Neural cell (in vitro differentiated cells): ENCODE results near the gene AFG3L2. TPM values are rescaled to one million over a fixed set of nuclear protein-coding genes. Genes with fewer than 3 reads are reported as not detected.
"Not testable (repeated sequence)": the region's sequence is repeated elsewhere in the genome, so short reads cannot be mapped to it uniquely, and the experiment has no call there.

ENCODE experiments used
- H2AFZ ChIP-seq: fragments of 200-600, 300-800 bp; sonication (generic), shearing (Covaris generic); 2 replicates; pipeline ENCODE4 v1.6.0; 2014; ENCODE audit warnings: low read depth, mild to moderate bottlenecking, antibody characterized with exemption, low read length, moderate library complexity
- H3F3A ChIP-seq: fragments of 200-600 bp; shearing (Covaris generic); 2 replicates; pipeline ENCODE4 v1.6.1; 2016; ENCODE audit warnings: mild to moderate bottlenecking, moderate library complexity, mixed read lengths, antibody characterized with exemption, low read length; ENCODE audit not compliant: insufficient read depth, poor library complexity, severe bottlenecking
- H3K27ac ChIP-seq: fragments of 200-600, 300-800 bp; sonication (generic), shearing (Covaris generic); 2 replicates; pipeline ENCODE4 v1.5.1; 2014; ENCODE audit warnings: mild to moderate bottlenecking, low read length, moderate library complexity
- H3K27me3 ChIP-seq: fragments of 300-800, 200-600 bp; sonication (generic), shearing (Covaris generic); 2 replicates; pipeline ENCODE4 v1.6.0; 2014; ENCODE audit warnings: mild to moderate bottlenecking, low read depth, low read length, moderate library complexity; ENCODE audit not compliant: insufficient read depth
- H3K36me3 ChIP-seq: fragments of 300-800, 200-600 bp; sonication (generic), shearing (Covaris generic); 2 replicates; pipeline ENCODE4 v1.5.1; 2014; ENCODE audit warnings: mild to moderate bottlenecking, antibody characterized with exemption, low read length, moderate library complexity; ENCODE audit not compliant: insufficient read depth
- H3K4me2 ChIP-seq: fragments of 300-800, 200-600 bp; sonication (generic), shearing (Covaris generic); 2 replicates; pipeline ENCODE4 v1.6.0; 2014; ENCODE audit warnings: mild to moderate bottlenecking, low read length
- H3K4me3 ChIP-seq: fragments of 300-800, 200-600 bp; sonication (generic), shearing (Covaris generic); 2 replicates; pipeline ENCODE4 v1.5.1; 2014; ENCODE audit warnings: mild to moderate bottlenecking, low read length, moderate library complexity
- H3K79me2 ChIP-seq: fragments of 200-600 bp; shearing (Covaris generic); replicated peaks from 2 replicates; pipeline ENCODE4 v1.6.0; 2014; ENCODE audit warnings: mild to moderate bottlenecking, low read length, moderate library complexity; ENCODE audit not compliant: insufficient read depth
- H3K9ac ChIP-seq: fragments of 300-800, 200-600 bp; sonication (generic), shearing (Covaris generic); 2 replicates; pipeline ENCODE4 v1.6.1; 2016; ENCODE audit warnings: mild to moderate bottlenecking, low read length, mixed read lengths
- H3K9me2 ChIP-seq: fragments of 200-600 bp; shearing (Covaris generic); 2 replicates; pipeline ENCODE4 v1.6.1; 2016; ENCODE audit warnings: mild to moderate bottlenecking, low read length, mixed read lengths; ENCODE audit not compliant: insufficient read depth
- H3K9me3 ChIP-seq: fragments of 200-600, 300-800 bp; sonication (generic), shearing (Covaris generic); 2 replicates; pipeline ENCODE4 v1.6.1; 2016; ENCODE audit warnings: mild to moderate bottlenecking, mixed run types, low read length, moderate library complexity, mixed read lengths
- H4K20me1 ChIP-seq: fragments of 200-600 bp; shearing (Covaris generic); 2 replicates; pipeline ENCODE4 v1.6.1; 2016; ENCODE audit warnings: mild to moderate bottlenecking, mixed run types; ENCODE audit not compliant: insufficient read depth
- EP300 ChIP-seq: fragments of 450-650 bp; conservative IDR thresholded peaks from 2 replicates; pipeline ENCODE4 v1.6.1; 2014; ENCODE audit warnings: antibody characterized with exemption, mild to moderate bottlenecking, moderate library complexity; ENCODE audit not compliant: poor library complexity, severe bottlenecking
- EZH2 ChIP-seq: fragments of 200-600, 300-800 bp; shearing (Covaris generic), sonication (generic); IDR thresholded peaks from 2 replicates; pipeline ENCODE4 v1.6.1; 2014; ENCODE audit warnings: antibody characterized with exemption, low read length, borderline replicate concordance, mild to moderate bottlenecking; ENCODE audit not compliant: insufficient read depth, poor library complexity, severe bottlenecking
- MXI1 ChIP-seq: fragments of 450-650 bp; conservative IDR thresholded peaks from 2 replicates; pipeline ENCODE4 v1.6.1; 2014; ENCODE audit warnings: antibody characterized with exemption, mild to moderate bottlenecking; ENCODE audit not compliant: poor library complexity, severe bottlenecking
- POLR2AphosphoS5 ChIP-seq: IDR thresholded peaks from 2 replicates; pipeline ENCODE4 v1.6.1; 2012
- RAD21 ChIP-seq: fragments of 450-650 bp; conservative IDR thresholded peaks from 2 replicates; pipeline ENCODE4 v1.6.1; 2014; ENCODE audit warnings: antibody characterized with exemption, mild to moderate bottlenecking, moderate library complexity
- SMC3 ChIP-seq: fragments of 450-650 bp; conservative IDR thresholded peaks from 2 replicates; pipeline ENCODE4 v1.6.1; 2014; ENCODE audit warnings: antibody characterized with exemption, mild to moderate bottlenecking, moderate library complexity; ENCODE audit not compliant: poor library complexity
- TAF1 ChIP-seq: IDR thresholded peaks from 2 replicates; pipeline ENCODE4 v1.6.1; 2012; ENCODE audit warnings: low read depth
- polyA plus RNA-seq: library from polyadenylated mRNA; depleted of rRNA; stranded (reverse); fragments of >200 nt; gene quantifications from 2 replicates; pipeline ENCODE4 v1.2.3, GENCODE V29; 2014
- TF ChIP-seq, protein P1 (sequence below): fragments of 450-650 bp; IDR thresholded peaks from 2 replicates; pipeline ENCODE4 v1.5.1; 2014; ENCODE audit warnings: antibody characterized with exemption, mild to moderate bottlenecking, moderate library complexity; ENCODE audit not compliant: poor library complexity, severe bottlenecking
- TF ChIP-seq, protein P2 (sequence below): IDR thresholded peaks from 2 replicates; pipeline ENCODE4 v1.6.1; 2012; ENCODE audit warnings: borderline replicate concordance

Gene AFG3L2
- polyA plus RNA-seq, 1 donor from 2014 or later = 49.4 TPM

DNA sequence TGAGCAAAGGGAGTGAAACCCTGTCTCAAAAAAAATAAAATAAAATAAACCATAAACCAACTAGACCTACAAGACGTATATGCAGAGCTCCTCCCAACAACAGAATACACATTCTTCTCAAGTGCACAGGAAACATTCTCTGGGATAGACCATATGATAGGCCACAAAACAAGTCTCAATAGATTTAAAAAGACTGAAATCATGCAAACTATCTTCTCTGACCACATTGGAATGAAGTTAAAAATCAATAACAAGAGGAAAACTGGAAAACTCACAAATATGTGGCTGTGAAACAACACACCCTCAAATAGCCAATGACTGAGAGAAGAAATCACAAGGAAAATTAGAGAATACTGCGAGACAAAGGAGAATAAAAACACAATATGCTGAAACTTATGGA, 7.2 kb upstream of the AFG3L2 start:
- H3K79me2 ChIP-seq = no peaks in the 10 kb centered on the region
- H4K20me1 ChIP-seq = no peaks in the 10 kb centered on the region
- TF ChIP-seq, protein P1, sequence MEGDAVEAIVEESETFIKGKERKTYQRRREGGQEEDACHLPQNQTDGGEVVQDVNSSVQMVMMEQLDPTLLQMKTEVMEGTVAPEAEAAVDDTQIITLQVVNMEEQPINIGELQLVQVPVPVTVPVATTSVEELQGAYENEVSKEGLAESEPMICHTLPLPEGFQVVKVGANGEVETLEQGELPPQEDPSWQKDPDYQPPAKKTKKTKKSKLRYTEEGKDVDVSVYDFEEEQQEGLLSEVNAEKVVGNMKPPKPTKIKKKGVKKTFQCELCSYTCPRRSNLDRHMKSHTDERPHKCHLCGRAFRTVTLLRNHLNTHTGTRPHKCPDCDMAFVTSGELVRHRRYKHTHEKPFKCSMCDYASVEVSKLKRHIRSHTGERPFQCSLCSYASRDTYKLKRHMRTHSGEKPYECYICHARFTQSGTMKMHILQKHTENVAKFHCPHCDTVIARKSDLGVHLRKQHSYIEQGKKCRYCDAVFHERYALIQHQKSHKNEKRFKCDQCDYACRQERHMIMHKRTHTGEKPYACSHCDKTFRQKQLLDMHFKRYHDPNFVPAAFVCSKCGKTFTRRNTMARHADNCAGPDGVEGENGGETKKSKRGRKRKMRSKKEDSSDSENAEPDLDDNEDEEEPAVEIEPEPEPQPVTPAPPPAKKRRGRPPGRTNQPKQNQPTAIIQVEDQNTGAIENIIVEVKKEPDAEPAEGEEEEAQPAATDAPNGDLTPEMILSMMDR = no peak
- no peak for TF ChIP-seq RAD21
- no peak for TF ChIP-seq MXI1
- no peak for TF ChIP-seq EZH2
- TF ChIP-seq SMC3 = no peak
- TF ChIP-seq, protein P2, sequence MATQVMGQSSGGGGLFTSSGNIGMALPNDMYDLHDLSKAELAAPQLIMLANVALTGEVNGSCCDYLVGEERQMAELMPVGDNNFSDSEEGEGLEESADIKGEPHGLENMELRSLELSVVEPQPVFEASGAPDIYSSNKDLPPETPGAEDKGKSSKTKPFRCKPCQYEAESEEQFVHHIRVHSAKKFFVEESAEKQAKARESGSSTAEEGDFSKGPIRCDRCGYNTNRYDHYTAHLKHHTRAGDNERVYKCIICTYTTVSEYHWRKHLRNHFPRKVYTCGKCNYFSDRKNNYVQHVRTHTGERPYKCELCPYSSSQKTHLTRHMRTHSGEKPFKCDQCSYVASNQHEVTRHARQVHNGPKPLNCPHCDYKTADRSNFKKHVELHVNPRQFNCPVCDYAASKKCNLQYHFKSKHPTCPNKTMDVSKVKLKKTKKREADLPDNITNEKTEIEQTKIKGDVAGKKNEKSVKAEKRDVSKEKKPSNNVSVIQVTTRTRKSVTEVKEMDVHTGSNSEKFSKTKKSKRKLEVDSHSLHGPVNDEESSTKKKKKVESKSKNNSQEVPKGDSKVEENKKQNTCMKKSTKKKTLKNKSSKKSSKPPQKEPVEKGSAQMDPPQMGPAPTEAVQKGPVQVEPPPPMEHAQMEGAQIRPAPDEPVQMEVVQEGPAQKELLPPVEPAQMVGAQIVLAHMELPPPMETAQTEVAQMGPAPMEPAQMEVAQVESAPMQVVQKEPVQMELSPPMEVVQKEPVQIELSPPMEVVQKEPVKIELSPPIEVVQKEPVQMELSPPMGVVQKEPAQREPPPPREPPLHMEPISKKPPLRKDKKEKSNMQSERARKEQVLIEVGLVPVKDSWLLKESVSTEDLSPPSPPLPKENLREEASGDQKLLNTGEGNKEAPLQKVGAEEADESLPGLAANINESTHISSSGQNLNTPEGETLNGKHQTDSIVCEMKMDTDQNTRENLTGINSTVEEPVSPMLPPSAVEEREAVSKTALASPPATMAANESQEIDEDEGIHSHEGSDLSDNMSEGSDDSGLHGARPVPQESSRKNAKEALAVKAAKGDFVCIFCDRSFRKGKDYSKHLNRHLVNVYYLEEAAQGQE = no peak
- TF ChIP-seq TAF1 = no peak
- no peak for TF ChIP-seq POLR2AphosphoS5
- TF ChIP-seq EP300 = no peak
- no peak overlapping the region for H3K4me3 ChIP-seq
- H2AFZ ChIP-seq = no peak overlapping the region
- H3F3A ChIP-seq = no peaks in the 10 kb centered on the region
- no peak overlapping the region for H3K9ac ChIP-seq
- no peaks in the 10 kb centered on the region for H3K27me3 ChIP-seq
- no peak overlapping the region for H3K4me2 ChIP-seq
- H3K27ac ChIP-seq = no peak overlapping the region
- no peaks in the 10 kb centered on the region for H3K36me3 ChIP-seq
- no peaks in the 10 kb centered on the region for H3K9me3 ChIP-seq
- H3K9me2 ChIP-seq = no peaks in the 10 kb centered on the region

DNA sequence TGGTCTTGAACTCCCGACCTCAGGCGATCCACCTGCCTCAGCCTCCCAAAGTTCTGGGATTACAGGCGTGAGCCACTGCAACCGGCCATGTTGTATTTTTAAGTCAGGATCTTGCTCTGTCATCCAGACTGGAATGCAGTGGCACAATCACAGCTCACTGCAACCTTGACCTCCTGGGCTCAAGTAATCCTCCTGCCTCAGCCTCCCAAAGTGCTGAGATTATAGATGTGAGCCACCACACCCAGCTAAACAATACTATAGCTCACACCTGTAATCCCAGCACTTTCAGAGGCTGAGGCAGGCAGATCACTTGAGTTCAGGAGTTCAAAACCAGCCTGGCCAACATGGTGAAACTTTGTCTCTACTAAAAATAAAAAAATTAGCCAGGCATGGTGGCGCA, 6.7 kb upstream of the AFG3L2 start:
- H3K27ac ChIP-seq, H3K9me3 ChIP-seq, H3K4me2 ChIP-seq, H4K20me1 ChIP-seq, H2AFZ ChIP-seq, H3K9me2 ChIP-seq, H3K4me3 ChIP-seq, H3K36me3 ChIP-seq, H3K9ac ChIP-seq, H3K79me2 ChIP-seq, H3K27me3 ChIP-seq, H3F3A ChIP-seq: not testable (repeated sequence)

- H3K27me3 ChIP-seq, H3K4me2 ChIP-seq, H4K20me1 ChIP-seq, H3K9me2 ChIP-seq, H3K9me3 ChIP-seq, H3K9ac ChIP-seq, H3K79me2 ChIP-seq, H3F3A ChIP-seq, H3K4me3 ChIP-seq, H2AFZ ChIP-seq, H3K27ac ChIP-seq, H3K36me3 ChIP-seq: not testable (repeated sequence)
Observed at GRCh38 chr18:12382221-12382814, 5.3 kb upstream of the AFG3L2 start.

DNA sequence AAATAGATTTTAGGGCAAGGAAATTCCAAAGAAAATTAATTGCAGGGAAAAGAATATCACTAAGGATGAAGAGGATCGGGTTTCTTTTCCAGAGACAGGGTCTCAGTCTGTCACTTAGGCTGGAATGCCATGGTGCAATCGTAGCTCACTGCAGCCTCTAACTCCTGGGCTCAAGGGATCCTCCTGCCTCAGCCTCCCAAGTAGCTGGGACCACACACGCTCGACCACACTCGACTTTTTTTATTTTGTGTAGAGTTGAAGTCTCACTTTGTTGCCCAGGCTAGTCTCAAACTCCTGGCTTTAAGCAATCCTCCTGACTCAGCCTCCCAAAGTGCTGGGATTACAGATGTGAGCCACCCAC, 1.2 kb upstream of the AFG3L2 start:
- H3K9me2 ChIP-seq, H3K36me3 ChIP-seq, H3F3A ChIP-seq, H3K9me3 ChIP-seq, H4K20me1 ChIP-seq, H3K27me3 ChIP-seq: not testable (repeated sequence)
- peak overlapping the region; percentile 81 for H3K27ac ChIP-seq
- H3K4me2 ChIP-seq = peak overlapping the region; percentile 97
- peaks cover 26% of the 10 kb centered on the region for H3K79me2 ChIP-seq
- peak overlapping the region; percentile 92 for H2AFZ ChIP-seq
- H3K9ac ChIP-seq = peak overlapping the region; percentile 74
- H3K4me3 ChIP-seq = peak overlapping the region; percentile 98
